ENCODE data around the gene BCAS3.

BCAS3 gene

DNA sequence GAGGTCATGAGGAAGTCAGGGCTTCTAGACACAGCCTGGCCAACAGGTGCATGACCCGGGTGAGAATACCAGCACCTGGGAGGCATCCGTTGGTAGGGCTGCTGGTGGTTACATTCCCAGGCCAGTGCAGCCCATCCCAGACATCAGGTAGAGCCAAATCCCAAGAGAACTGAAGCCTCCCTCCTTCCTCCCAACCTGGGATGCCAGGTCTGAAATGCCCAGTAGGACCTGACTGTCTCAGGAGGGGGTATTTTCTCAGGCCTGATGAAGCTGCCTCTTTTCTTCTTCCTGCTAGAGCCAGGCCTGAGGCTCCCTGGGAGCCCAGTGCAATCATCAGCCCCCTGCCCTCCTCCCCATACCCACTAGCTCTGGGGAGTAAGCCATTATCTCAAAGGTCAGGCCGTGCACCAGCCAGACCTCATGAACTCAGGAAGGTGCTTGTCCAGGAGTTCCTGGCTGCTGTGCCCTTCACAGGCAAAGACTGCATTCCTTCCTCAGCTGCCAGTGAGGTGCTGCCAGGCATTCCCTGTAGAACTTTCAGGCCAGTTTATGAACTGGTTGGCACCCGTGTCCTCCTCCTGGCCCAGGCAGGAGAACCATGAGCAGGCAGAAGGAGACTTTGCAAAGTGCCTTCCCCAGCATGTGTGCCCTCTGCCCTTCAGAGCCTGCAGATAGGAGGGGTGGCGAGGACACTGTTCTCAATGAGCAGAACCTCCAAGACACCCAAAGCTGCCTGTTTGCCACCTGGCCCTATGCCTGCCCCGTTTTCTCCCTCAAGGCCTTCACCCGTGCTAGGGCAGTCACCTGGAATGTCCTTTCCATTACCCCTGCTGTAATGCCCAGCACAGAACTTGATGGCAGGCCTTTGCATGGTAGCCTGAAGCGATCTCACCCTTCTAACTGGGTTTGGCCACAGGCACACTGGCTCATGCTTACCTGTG lies 729.6 kb downstream of the BCAS3 start:
- Histone ChIP-seq H3K27me3 (ENCODE audit: insufficient read depth, low read length, poor library complexity) (peaks cover 76% of the 10 kb centered on the region), H2AK5ac (ENCODE audit: low read length) (no peak overlapping the region), H4K8ac (ENCODE audit: low read depth, low read length) (no peak overlapping the region), H4K5ac (ENCODE audit: low read length) (no peak overlapping the region), H3K4me1 (ENCODE audit: control insufficient read depth, low read depth, low read length) (no peaks in the 10 kb centered on the region), H3K56ac (ENCODE audit: low read length) (no peak overlapping the region), H3K36me3 (ENCODE audit: control insufficient read depth, insufficient read depth, low read length) (no peaks in the 10 kb centered on the region), H3K23ac (ENCODE audit: low read length) (no peak overlapping the region), H2BK120ac (ENCODE audit: low read depth, low read length) (no peak overlapping the region), H2BK15ac (replicated peaks; ENCODE audit: low read depth) (no peak overlapping the region), H3K4me3 (ENCODE audit: low read length) (no peak overlapping the region), H3K27ac (ENCODE audit: low read depth, low read length) (no peak overlapping the region), H3K9ac (ENCODE audit: low read length) (no peak overlapping the region), H2BK5ac (ENCODE audit: low read length) (no peak overlapping the region), H3K4me2 (ENCODE audit: low read length) (no peak overlapping the region), H3K4ac (ENCODE audit: low read depth, low read length) (no peak overlapping the region), H3K79me1 (ENCODE audit: low read length) (no peaks in the 10 kb centered on the region), H3K79me2 (ENCODE audit: control insufficient read depth, insufficient read depth, low read length) (no peaks in the 10 kb centered on the region), H3K18ac (ENCODE audit: low read length) (no peak overlapping the region)
- no peak for DNase-seq
- no CpG with 5 or more reads among the region's 8 CpGs for WGBS (ENCODE audit: extremely low coverage, insufficient coverage, low lambda C conversion rate)

DNA sequence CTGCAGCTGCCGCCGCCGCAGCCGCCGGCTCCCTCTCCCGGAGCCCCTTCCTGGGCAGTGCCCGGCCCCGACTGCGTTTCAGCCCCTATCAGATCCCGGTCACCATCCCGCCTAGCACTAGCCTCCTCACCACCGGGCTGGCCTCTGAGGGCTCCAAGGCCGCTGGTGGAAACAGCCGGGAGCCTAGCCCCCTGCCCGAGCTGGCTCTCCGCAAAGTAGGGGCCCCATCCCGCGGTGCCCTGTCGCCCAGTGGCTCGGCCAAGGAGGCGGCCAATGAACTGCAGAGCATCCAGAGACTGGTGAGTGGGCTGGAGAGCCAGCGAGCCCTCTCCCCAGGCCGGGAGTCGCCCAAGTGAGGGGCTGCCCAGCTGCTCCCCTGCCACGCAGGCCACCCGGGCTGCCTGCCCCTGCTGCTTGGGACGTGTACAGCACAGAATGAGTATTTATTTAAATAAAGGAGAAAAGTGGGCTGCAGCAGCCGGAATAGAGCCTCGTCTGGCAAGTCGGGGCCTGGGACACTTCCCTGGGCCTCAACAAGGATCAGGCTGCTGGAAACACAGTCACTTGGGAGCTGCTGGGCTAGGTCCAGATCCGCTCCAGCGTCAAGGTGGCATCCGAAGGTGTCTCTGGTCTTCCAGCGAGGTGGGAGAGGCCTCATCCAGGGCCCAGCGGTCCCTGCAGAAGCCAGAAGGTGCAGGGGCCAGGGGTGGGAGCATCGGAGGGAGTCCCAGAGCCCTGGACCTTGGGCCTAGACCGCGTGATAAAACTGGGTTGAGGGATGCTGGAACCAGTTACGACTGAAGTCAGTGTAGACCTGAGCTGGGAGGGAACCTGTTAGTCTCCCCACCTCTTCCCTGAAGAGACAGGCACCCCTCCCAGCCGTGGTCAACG lies 730.7 kb downstream of the BCAS3 start:
- H3K27ac ChIP-seq (ENCODE audit: low read depth, low read length) = no peak overlapping the region
- peaks cover 68% of the 10 kb centered on the region for H3K27me3 ChIP-seq (ENCODE audit: insufficient read depth, low read length, poor library complexity)
- no CpG with 5 or more reads among the region's 41 CpGs for WGBS (ENCODE audit: extremely low coverage, insufficient coverage, low lambda C conversion rate)

DNA sequence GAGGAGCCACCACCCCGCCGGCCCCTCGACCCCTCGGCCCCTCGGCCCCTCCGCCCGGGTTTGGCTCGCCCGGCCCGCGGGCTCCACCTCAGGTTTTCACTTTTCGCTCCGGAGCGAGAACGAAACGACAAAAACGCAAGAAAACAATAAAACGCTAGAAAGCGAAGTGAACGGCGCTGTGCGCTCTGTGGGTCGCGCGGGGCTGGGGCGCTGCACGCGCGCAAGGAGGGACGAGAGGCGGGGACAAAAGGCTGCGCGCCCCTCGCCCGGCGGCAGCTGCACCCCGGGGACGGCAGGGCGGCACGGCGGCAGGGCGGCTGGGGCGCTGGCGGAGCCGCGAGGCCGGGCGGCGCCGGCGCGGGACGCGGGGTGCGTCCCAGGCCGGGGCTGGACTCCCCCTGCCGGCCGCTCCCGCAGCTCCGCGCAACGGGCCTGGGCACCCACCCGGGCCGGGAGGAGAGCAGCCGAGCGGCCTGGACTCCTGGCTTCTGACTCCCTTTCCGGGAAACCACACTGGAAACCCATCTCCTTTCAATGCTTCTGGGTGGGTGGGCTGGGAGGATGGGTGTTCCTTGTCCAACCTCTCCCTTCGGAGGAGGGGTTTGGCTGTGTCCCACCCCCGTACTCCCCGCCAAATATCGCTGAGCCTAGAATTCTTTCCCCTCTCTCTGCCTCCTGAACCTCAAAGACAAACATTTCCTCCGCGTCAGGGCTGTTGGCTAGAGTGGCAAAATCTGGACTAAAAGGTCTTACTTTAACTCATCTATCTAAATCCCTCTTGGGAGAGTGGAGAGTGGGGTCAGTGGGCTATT lies 731.9 kb downstream of the BCAS3 start:
- Histone ChIP-seq H3K79me1 (ENCODE audit: low read length) (no peaks in the 10 kb centered on the region), H2BK120ac (ENCODE audit: low read depth, low read length) (no peak overlapping the region), H2AK5ac (ENCODE audit: low read length) (no peak overlapping the region), H3K27ac (ENCODE audit: low read depth, low read length) (no peak overlapping the region), H3K4me2 (ENCODE audit: low read length) (peak overlapping the region; percentile 33), H2BK15ac (replicated peaks; ENCODE audit: low read depth) (no peak overlapping the region), H3K79me2 (ENCODE audit: control insufficient read depth, insufficient read depth, low read length) (no peaks in the 10 kb centered on the region), H3K36me3 (ENCODE audit: control insufficient read depth, insufficient read depth, low read length) (no peaks in the 10 kb centered on the region), H3K27me3 (ENCODE audit: insufficient read depth, low read length, poor library complexity) (peaks cover 57% of the 10 kb centered on the region), H3K18ac (ENCODE audit: low read length) (no peak overlapping the region), H3K9ac (ENCODE audit: low read length) (peak overlapping the region; percentile 52), H3K4ac (ENCODE audit: low read depth, low read length) (no peak overlapping the region), H3K56ac (ENCODE audit: low read length) (no peak overlapping the region), H4K5ac (ENCODE audit: low read length) (no peak overlapping the region), H2BK5ac (ENCODE audit: low read length) (no peak overlapping the region), H3K4me3 (ENCODE audit: low read length) (no peak overlapping the region), H4K8ac (ENCODE audit: low read depth, low read length) (no peak overlapping the region), H3K4me1 (ENCODE audit: control insufficient read depth, low read depth, low read length) (peaks cover 3% of the 10 kb centered on the region), H3K23ac (ENCODE audit: low read length) (no peak overlapping the region)
- no peak for DNase-seq
- no CpG with 5 or more reads among the region's 73 CpGs for WGBS (ENCODE audit: extremely low coverage, insufficient coverage, low lambda C conversion rate)

More for the DNA sequence above, 730.7 kb downstream of the BCAS3 start:
- Histone ChIP-seq H2BK15ac (replicated peaks; ENCODE audit: low read depth) (no peak overlapping the region), H4K8ac (ENCODE audit: low read depth, low read length) (no peak overlapping the region), H3K23ac (ENCODE audit: low read length) (no peak overlapping the region), H2AK5ac (ENCODE audit: low read length) (no peak overlapping the region), H3K4ac (ENCODE audit: low read depth, low read length) (no peak overlapping the region), H3K79me1 (ENCODE audit: low read length) (no peaks in the 10 kb centered on the region), H3K18ac (ENCODE audit: low read length) (no peak overlapping the region), H4K5ac (ENCODE audit: low read length) (no peak overlapping the region), H2BK5ac (ENCODE audit: low read length) (no peak overlapping the region), H3K56ac (ENCODE audit: low read length) (no peak overlapping the region), H3K36me3 (ENCODE audit: control insufficient read depth, insufficient read depth, low read length) (no peaks in the 10 kb centered on the region), H2BK120ac (ENCODE audit: low read depth, low read length) (no peak overlapping the region), H3K4me3 (ENCODE audit: low read length) (no peak overlapping the region), H3K9ac (ENCODE audit: low read length) (no peak overlapping the region), H3K4me2 (ENCODE audit: low read length) (no peak overlapping the region), H3K79me2 (ENCODE audit: control insufficient read depth, insufficient read depth, low read length) (no peaks in the 10 kb centered on the region), H3K4me1 (ENCODE audit: control insufficient read depth, low read depth, low read length) (peaks cover 3% of the 10 kb centered on the region)
- no peak for DNase-seq

DNA sequence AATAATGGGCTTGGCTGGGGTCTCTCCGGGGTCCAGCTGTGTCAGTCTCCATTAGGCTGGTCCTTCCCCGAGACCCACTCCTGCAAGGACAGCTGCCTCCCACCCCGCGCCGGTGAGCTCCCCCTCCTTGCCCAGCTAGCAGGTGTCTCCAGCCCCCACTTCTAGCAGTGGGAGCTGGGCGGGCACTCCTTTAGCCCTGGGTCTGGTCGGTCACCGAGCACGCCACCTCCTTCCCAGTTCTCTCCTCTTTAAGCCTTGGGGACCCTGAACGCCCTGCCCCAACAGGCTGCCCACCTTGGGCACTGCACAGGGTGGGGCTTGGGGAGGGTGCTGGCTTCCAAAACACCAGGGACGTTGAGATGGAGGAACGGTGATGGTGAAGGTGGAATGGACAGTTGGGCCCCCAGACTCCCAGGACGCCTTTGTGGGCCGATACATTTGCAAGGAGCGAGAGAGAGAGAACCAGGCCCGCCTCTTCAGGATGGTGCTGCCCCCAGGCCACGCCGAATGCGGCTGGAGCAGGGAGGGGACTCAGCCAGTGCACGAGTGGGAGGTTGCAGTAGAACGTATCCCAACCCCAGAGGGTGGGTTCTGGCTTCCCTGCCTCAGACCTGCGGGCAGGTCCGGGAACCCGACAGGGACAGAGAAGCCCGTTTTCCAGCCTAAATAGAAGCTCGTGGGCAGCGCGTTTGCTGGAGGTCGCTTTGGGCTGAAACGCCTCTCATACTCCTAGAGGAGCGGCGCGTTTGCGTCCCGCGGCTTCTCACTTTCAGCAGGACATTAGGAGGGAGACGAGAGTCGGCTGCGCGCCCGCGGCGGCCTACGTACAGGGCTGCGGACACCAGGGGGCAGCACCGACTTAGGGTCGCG lies 732.7 kb downstream of the BCAS3 start:
- DNase-seq = peak; percentile 82
- Histone ChIP-seq H3K4ac (ENCODE audit: low read depth, low read length) (no peak overlapping the region), H3K27ac (ENCODE audit: low read depth, low read length) (no peak overlapping the region), H3K36me3 (ENCODE audit: control insufficient read depth, insufficient read depth, low read length) (no peaks in the 10 kb centered on the region), H3K56ac (ENCODE audit: low read length) (peak overlapping the region; percentile 93), H2AK5ac (ENCODE audit: low read length) (no peak overlapping the region), H3K27me3 (ENCODE audit: insufficient read depth, low read length, poor library complexity) (peaks cover 48% of the 10 kb centered on the region), H3K79me2 (ENCODE audit: control insufficient read depth, insufficient read depth, low read length) (no peaks in the 10 kb centered on the region), H3K4me3 (ENCODE audit: low read length) (no peak overlapping the region), H2BK5ac (ENCODE audit: low read length) (no peak overlapping the region), H2BK120ac (ENCODE audit: low read depth, low read length) (no peak overlapping the region), H2BK15ac (replicated peaks; ENCODE audit: low read depth) (no peak overlapping the region), H4K5ac (ENCODE audit: low read length) (no peak overlapping the region), H3K4me1 (ENCODE audit: control insufficient read depth, low read depth, low read length) (peaks cover 3% of the 10 kb centered on the region), H3K18ac (ENCODE audit: low read length) (no peak overlapping the region), H3K4me2 (ENCODE audit: low read length) (peak overlapping the region; percentile 40), H3K79me1 (ENCODE audit: low read length) (no peaks in the 10 kb centered on the region), H3K9ac (ENCODE audit: low read length) (no peak overlapping the region), H3K23ac (ENCODE audit: low read length) (no peak overlapping the region), H4K8ac (ENCODE audit: low read depth, low read length) (no peak overlapping the region)
- WGBS (ENCODE audit: extremely low coverage, insufficient coverage, low lambda C conversion rate) = no CpG with 5 or more reads among the region's 48 CpGs

DNA sequence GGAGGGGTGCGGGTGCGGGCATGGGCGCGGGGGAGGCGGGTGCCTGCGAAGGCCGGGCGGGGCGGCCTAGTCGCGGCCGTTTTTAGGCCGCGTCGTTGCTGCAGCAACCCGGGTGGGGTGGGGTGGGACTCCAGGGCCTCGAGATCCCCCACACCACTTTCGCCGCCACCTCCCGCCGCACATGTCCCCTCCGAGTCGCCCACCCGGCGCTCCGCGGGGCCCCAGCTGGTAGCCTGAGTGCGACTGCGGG lies 733.3 kb downstream of the BCAS3 start:
- Histone ChIP-seq H3K79me1 (ENCODE audit: low read length) (no peaks in the 10 kb centered on the region), H3K36me3 (ENCODE audit: control insufficient read depth, insufficient read depth, low read length) (no peaks in the 10 kb centered on the region), H3K4me1 (ENCODE audit: control insufficient read depth, low read depth, low read length) (peaks cover 3% of the 10 kb centered on the region), H2BK5ac (ENCODE audit: low read length) (no peak overlapping the region), H2BK15ac (replicated peaks; ENCODE audit: low read depth) (no peak overlapping the region), H3K4me3 (ENCODE audit: low read length) (no peak overlapping the region), H4K8ac (ENCODE audit: low read depth, low read length) (no peak overlapping the region), H4K5ac (ENCODE audit: low read length) (no peak overlapping the region), H3K23ac (ENCODE audit: low read length) (no peak overlapping the region), H3K9ac (ENCODE audit: low read length) (peak overlapping the region; percentile 76), H3K4me2 (ENCODE audit: low read length) (peak overlapping the region; percentile 97), H2AK5ac (ENCODE audit: low read length) (no peak overlapping the region), H3K27ac (ENCODE audit: low read depth, low read length) (no peak overlapping the region), H3K56ac (ENCODE audit: low read length) (peak overlapping the region; percentile 93), H2BK120ac (ENCODE audit: low read depth, low read length) (no peak overlapping the region), H3K18ac (ENCODE audit: low read length) (peak overlapping the region; percentile 33), H3K79me2 (ENCODE audit: control insufficient read depth, insufficient read depth, low read length) (no peaks in the 10 kb centered on the region), H3K27me3 (ENCODE audit: insufficient read depth, low read length, poor library complexity) (peaks cover 43% of the 10 kb centered on the region), H3K4ac (ENCODE audit: low read depth, low read length) (no peak overlapping the region)
- WGBS (ENCODE audit: extremely low coverage, insufficient coverage, low lambda C conversion rate) = no CpG with 5 or more reads among the region's 29 CpGs
- no peak for DNase-seq

Measured in mesendoderm (in vitro differentiated cells).